SK-N-SH (cell line): ENCODE data around the gene CDH4. TPM values are rescaled to one million over a fixed set of nuclear protein-coding genes. Genes with fewer than 3 reads are reported as not detected.

Experiments used
- CTCF ChIA-PET: fragments of 300-600, 350-600 bp; formaldehyde crosslinking; extraction: SDS; loops from one replicate; lab custom pipeline; 2021; lab: Yijun Ruan, JAX
- POLR2A ChIA-PET: fragments of 350-600 bp; sonication (Branson Sonifier 250); formaldehyde crosslinking; extraction: SDS; loops from one replicate; lab custom pipeline; 2020; ENCODE audit warnings: antibody characterized with exemption, inconsistent platforms; lab: Yijun Ruan, JAX
- DNase-seq: peaks from one replicate; pipeline ENCODE4 v3.0.0; 2012
- H2AFZ ChIP-seq: fragments of 200-600 bp; sonication (generic); 2 replicates; pipeline ENCODE4 v1.8.1; 2016; ENCODE audit warnings: antibody characterized with exemption, mild to moderate bottlenecking, low read depth
- H3F3A ChIP-seq: fragments of 200-600 bp; sonication (generic); replicated peaks from 2 replicates; pipeline ENCODE3; 2016; ENCODE audit warnings: antibody characterized with exemption, mild to moderate bottlenecking; ENCODE audit not compliant: insufficient read depth
- H3K27ac ChIP-seq, 2 experiments: fragments of 200-500 bp in 1 of 2; fragments of 200-600 bp in 1 of 2; sonication (Bioruptor generic) in 1 of 2; sonication (generic), shearing (Covaris generic) in 1 of 2; 2 replicates each; pipeline versions ENCODE4 v1.5.1 to v1.6.1; 2014 to 2016; ENCODE audit warnings: low read depth in 2 of 2, inconsistent platforms in 1 of 2, low read length in 1 of 2, mild to moderate bottlenecking in 1 of 2, mixed read lengths in 1 of 2
- H3K27me3 ChIP-seq: fragments of 200-600 bp; sonication (generic), shearing (Covaris generic); 2 replicates; pipeline ENCODE4 v1.6.1; 2016; ENCODE audit warnings: mixed run types; ENCODE audit not compliant: insufficient read depth
- H3K36me3 ChIP-seq, 2 experiments: fragments of 200-500 bp in 1 of 2; fragments of 200-600 bp in 1 of 2; sonication (Bioruptor generic) in 1 of 2; sonication (generic) in 1 of 2; replicated peaks in 1 of 2; 2 replicates each; pipeline versions ENCODE3 to v1.5.1; 2014 to 2016; ENCODE audit warnings: low read length in 1 of 2, mild to moderate bottlenecking in 1 of 2; ENCODE audit not compliant: insufficient read depth in 2 of 2, control insufficient read depth in 1 of 2
- H3K4me1 ChIP-seq, 2 experiments: fragments of 200-500 bp in 1 of 2; fragments of 200-600 bp in 1 of 2; sonication (Bioruptor generic) in 1 of 2; sonication (generic), shearing (Covaris generic) in 1 of 2; 2 replicates each; pipeline versions ENCODE4 v1.5.1 to v1.6.1; 2014 to 2016; ENCODE audit warnings: low read depth in 1 of 2, low read length in 1 of 2, mixed run types in 1 of 2; ENCODE audit not compliant: insufficient read depth in 2 of 2, control insufficient read depth in 1 of 2
- H3K4me2 ChIP-seq: fragments of 200-600 bp; sonication (generic), shearing (Covaris generic); 2 replicates; pipeline ENCODE4 v1.6.1; 2017; ENCODE audit warnings: mixed run types
- H3K4me3 ChIP-seq, 2 experiments: fragments of 200-500 bp in 1 of 2; fragments of 200-600 bp in 1 of 2; sonication (Bioruptor generic) in 1 of 2; sonication (generic), shearing (Covaris generic) in 1 of 2; 2 replicates each; pipeline versions ENCODE4 v1.5.1 to v1.8.1; 2014 to 2016; ENCODE audit warnings: low read depth in 2 of 2, inconsistent platforms in 1 of 2, low read length in 1 of 2, mild to moderate bottlenecking in 1 of 2, mixed read lengths in 1 of 2, moderate library complexity in 1 of 2
- H3K79me2 ChIP-seq: fragments of 200-600 bp; sonication (generic); 2 replicates; pipeline ENCODE4 v1.8.1; 2017; ENCODE audit warnings: mild to moderate bottlenecking; ENCODE audit not compliant: insufficient read depth
- H3K9ac ChIP-seq: fragments of 200-600 bp; sonication (generic); 2 replicates; pipeline ENCODE4 v1.6.1; 2017; ENCODE audit warnings: mixed run types
- H3K9me2 ChIP-seq: fragments of 200-600 bp; sonication (generic); 2 replicates; pipeline ENCODE4 v1.6.1; 2017; ENCODE audit warnings: mixed run types
- H3K9me3 ChIP-seq: fragments of 200-600 bp; sonication (generic); 2 replicates; pipeline ENCODE4 v1.6.1; 2017; ENCODE audit warnings: mixed run types, mild to moderate bottlenecking, moderate library complexity
- H4K20me1 ChIP-seq: fragments of 200-600 bp; sonication (generic); 2 replicates; pipeline ENCODE4 v1.6.1; 2017; ENCODE audit warnings: mild to moderate bottlenecking, mixed run types; ENCODE audit not compliant: insufficient read depth
- CTCF ChIP-seq: fragments of 200-600 bp; sonication (generic); IDR thresholded peaks from 2 replicates; pipeline ENCODE4 v1.6.1; 2017; ENCODE audit warnings: antibody characterized with exemption, mild to moderate bottlenecking, moderate library complexity
- EZH2phosphoT487 ChIP-seq: fragments of 200-600 bp; sonication (generic); IDR thresholded peaks from 2 replicates; pipeline ENCODE4 v1.6.1; 2017; ENCODE audit warnings: low read depth, mixed run types, mild to moderate bottlenecking, antibody characterized with exemption, moderate library complexity, borderline replicate concordance
- FOXJ3 ChIP-seq: sonication (generic); formaldehyde crosslinking; IDR thresholded peaks from 2 replicates; pipeline ENCODE4 v1.5.1; 2020; ENCODE audit warnings: mild to moderate bottlenecking, missing genetic modification reagents
- GABPA ChIP-seq: IDR thresholded peaks from 2 replicates; pipeline ENCODE4 v1.4.0; 2012; ENCODE audit warnings: low read depth, mild to moderate bottlenecking
- MAX ChIP-seq: IDR thresholded peaks from 2 replicates; pipeline ENCODE4 v1.4.0; 2012; ENCODE audit warnings: low read depth
- PBX3 ChIP-seq: IDR thresholded peaks from 2 replicates; pipeline ENCODE4; 2012
- POLR2AphosphoS5 ChIP-seq: IDR thresholded peaks from 2 replicates; pipeline ENCODE4 v1.6.1; 2012; ENCODE audit warnings: low read depth, low read length
- RXRA ChIP-seq: IDR thresholded peaks from 2 replicates; pipeline ENCODE4 v1.4.0; 2012; ENCODE audit warnings: low read depth, mild to moderate bottlenecking, borderline replicate concordance
- SIN3A ChIP-seq: IDR thresholded peaks from 2 replicates; pipeline ENCODE4 v1.6.1; 2012; ENCODE audit warnings: low read depth, mild to moderate bottlenecking, low read length, moderate library complexity, borderline replicate concordance
- SMC3 ChIP-seq: IDR thresholded peaks from 2 replicates; pipeline ENCODE4 v1.6.1; 2012; ENCODE audit warnings: low read depth, low read length, improper control_type of control experiment
- TAF1 ChIP-seq: IDR thresholded peaks from 2 replicates; pipeline ENCODE4 v1.6.1; 2012; ENCODE audit warnings: low read depth, mild to moderate bottlenecking, low read length, moderate library complexity, borderline replicate concordance
- USF2 ChIP-seq: fragments of 150-350 bp; IDR thresholded peaks from 2 replicates; pipeline ENCODE4 v1.6.1; 2017; ENCODE audit warnings: antibody characterized with exemption, low read length, low read depth, borderline replicate concordance
- ZBTB33 ChIP-seq: IDR thresholded peaks from 2 replicates; pipeline ENCODE4 v1.4.0; 2012; ENCODE audit warnings: low read depth, borderline replicate concordance
- WGBS: methylation state at CpG from one replicate; pipeline ENCODE4 v1.1.6; 2017; ENCODE audit warnings: low lambda C conversion rate; 5-methylcytosine and 5-hydroxymethylcytosine counted together
- polyA plus RNA-seq, 3 experiments: library from polyadenylated mRNA; depleted of rRNA; stranded (reverse); fragments of >200 nt; gene quantifications; 2 replicates each; pipeline ENCODE4 v1.2.3, GENCODE V29; 2012

Gene CDH4
- polyA plus RNA-seq, 1 of the 3 experiments (the other 2 are of a cell fraction) = not detected

GRCh38 chr20:61895686-61896057 is 643.6 kb downstream of the CDH4 start:
- Histone ChIP-seq H3K4me1 (no peaks in the 10 kb centered on the region; a peak in 1 of 4 replicates), H3K79me2 (no peaks in the 10 kb centered on the region), H3F3A (no peaks in the 10 kb centered on the region), H3K36me3 (no peaks in the 10 kb centered on the region), H3K27me3 (no peaks in the 10 kb centered on the region), H3K27ac (no peak overlapping the region), H3K9me2 (no peaks in the 10 kb centered on the region)
- no peak for DNase-seq
- no peak for TF ChIP-seq ZBTB33
- TF ChIP-seq GABPA = no peak
- TF ChIP-seq EZH2phosphoT487 = no peak
- no peak for TF ChIP-seq RXRA
- TF ChIP-seq FOXJ3 (CRISPR knock-in tag) = no peak
- TF ChIP-seq SIN3A = no peak
- no peak for TF ChIP-seq POLR2AphosphoS5
- TF ChIP-seq TAF1 = no peak
- no peak for TF ChIP-seq USF2
- no peak for TF ChIP-seq SMC3
- no peak for TF ChIP-seq PBX3
- TF ChIP-seq MAX = no peak
- TF ChIP-seq CTCF = no peak
- TF ChIP-seq, all 33 proteins: peak for 0
- H3K9me3 ChIP-seq = no peaks in the 10 kb centered on the region
- POLR2A ChIA-PET = no interaction called here
- no peak overlapping the region for H3K4me2 ChIP-seq
- H4K20me1 ChIP-seq = no peaks in the 10 kb centered on the region
- H2AFZ ChIP-seq = no peak overlapping the region
- 19% methylated on average over 4 of the region's 13 CpGs for WGBS
- no peak overlapping the region for H3K9ac ChIP-seq
- CTCF ChIA-PET = interaction anchor here (0.5 to 2.5 kb wide), 28 partner anchors 10 to 1833 kb away, joined by 3 to 40 read pairs (median 3); no protein-coding TSS in a partner anchor
- no peak overlapping the region for H3K4me3 ChIP-seq
